ENCODE data around the gene SIX5. TPM values are rescaled to one million over a fixed set of nuclear protein-coding genes. Genes with fewer than 3 reads are reported as not detected.

The SIX5 gene
- total RNA-seq, 1 experiment from 2014 or later, result 26.0 TPM

- ChIA-PET CTCF (no interaction called here), POLR2A (no interaction called here)
- H3K9me3 Mint-ChIP-seq, result no peaks in the 10 kb centered on the region
These were observed 17.5 kb upstream of the SIX5 start for GRCh38 chr19:45786533-45786894.

GRCh38 chr19:45785781-45786532, 16.9 kb upstream of the SIX5 start:
- Mint-ChIP-seq H3K27ac (no peak overlapping the region), H3K4me3 (no peak overlapping the region), H3K4me1 (peaks cover 15% of the 10 kb centered on the region), H3K9me3 (no peaks in the 10 kb centered on the region), H3K36me3 (peaks cover 32% of the 10 kb centered on the region), H3K27me3 (ENCODE audit: low read depth) (peaks cover 14% of the 10 kb centered on the region)
- POLR2A ChIA-PET, result no interaction called here
- no peak for ATAC-seq
- CTCF ChIA-PET, result no interaction called here
- TF ChIP-seq GABPB1 (CRISPR knock-in tag; IDR thresholded peaks at IDR 0.05), result no peak
- no peak for TF ChIP-seq ZNF425 (CRISPR knock-in tag; conservative IDR thresholded peaks at IDR 0.05)
- no peak for TF ChIP-seq TEAD4 (CRISPR knock-in tag; IDR thresholded peaks at IDR 0.05)
- no peak for TF ChIP-seq NFE2L1 (CRISPR knock-in tag; IDR thresholded peaks at IDR 0.05)
- TF ChIP-seq STAT6 (CRISPR knock-in tag; conservative IDR thresholded peaks at IDR 0.05; ENCODE audit: low read depth), result no peak
- TF ChIP-seq USF1 (CRISPR knock-in tag; IDR thresholded peaks at IDR 0.05), result no peak
- TF ChIP-seq ZNF138 (CRISPR knock-in tag; conservative IDR thresholded peaks at IDR 0.05), result no peak
- no peak for TF ChIP-seq JUN (CRISPR knock-in tag; IDR thresholded peaks at IDR 0.05)
- TF ChIP-seq FOXK1 (CRISPR knock-in tag; IDR thresholded peaks at IDR 0.05), result no peak
- no peak for DNase-seq (ENCODE audit: low spot score)

More at GRCh38 chr19:45786533-45786894, 17.5 kb upstream of the SIX5 start:
- H3K36me3 Mint-ChIP-seq, result peaks cover 32% of the 10 kb centered on the region
- H3K4me1 Mint-ChIP-seq, result peaks cover 15% of the 10 kb centered on the region
- H3K27me3 Mint-ChIP-seq (ENCODE audit: low read depth), result peaks cover 10% of the 10 kb centered on the region
- ATAC-seq, result no peak
- no peak overlapping the region for H3K27ac Mint-ChIP-seq
- no peak overlapping the region for H3K4me3 Mint-ChIP-seq
- TF ChIP-seq RORB (CRISPR knock-in tag; IDR thresholded peaks at IDR 0.05), result no peak
- no peak for TF ChIP-seq AFF4 (CRISPR knock-in tag; IDR thresholded peaks at IDR 0.05; ENCODE audit: borderline replicate concordance)
- no peak for TF ChIP-seq E2F4 (CRISPR knock-in tag; IDR thresholded peaks at IDR 0.05; ENCODE audit: borderline replicate concordance, low read depth)
- DNase-seq (ENCODE audit: low spot score), result no peak

Data from WTC11 (cell line).